HG03060 (cell line): ENCODE data around the gene ST8SIA6.

Experiments used
- ATAC-seq: cut with Tn5 transposase; IDR thresholded peaks from one replicate; pipeline ENCODE4 v1.9.1; 2021; ENCODE audit warnings: low read depth, moderate number of reproducible peaks; ENCODE audit not compliant: unreplicated experiment

The ST8SIA6 gene

DNA sequence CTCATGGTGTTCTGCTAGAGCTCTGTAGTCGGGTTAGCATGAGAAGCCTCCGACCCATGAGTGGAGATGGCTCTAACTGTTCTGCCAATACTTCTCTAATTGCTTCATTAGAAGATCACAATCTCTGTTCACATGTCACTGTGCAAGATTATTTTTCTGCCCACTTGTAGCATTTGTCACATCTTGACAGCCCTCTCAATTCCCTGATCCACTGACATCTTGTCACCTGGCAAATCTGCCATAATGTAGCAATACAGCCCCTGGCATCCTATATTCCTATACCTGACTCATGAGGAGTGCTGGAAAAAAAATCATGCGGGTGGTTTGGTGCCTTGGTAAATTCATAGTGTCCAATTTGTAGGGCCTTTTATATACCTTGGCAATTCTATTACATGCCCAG lies 58.4 kb downstream of the ST8SIA6 start:
- no peak for ATAC-seq

GRCh38 chr10:17394854-17395253 lies 59.5 kb downstream of the ST8SIA6 start:
- ATAC-seq: no peak

GRCh38 chr10:17387861-17388503 lies 66.4 kb downstream of the ST8SIA6 start:
- ATAC-seq: no peak

- no peak for ATAC-seq
Observed at GRCh38 chr10:17386616-17387075, 67.7 kb downstream of the ST8SIA6 start.

DNA sequence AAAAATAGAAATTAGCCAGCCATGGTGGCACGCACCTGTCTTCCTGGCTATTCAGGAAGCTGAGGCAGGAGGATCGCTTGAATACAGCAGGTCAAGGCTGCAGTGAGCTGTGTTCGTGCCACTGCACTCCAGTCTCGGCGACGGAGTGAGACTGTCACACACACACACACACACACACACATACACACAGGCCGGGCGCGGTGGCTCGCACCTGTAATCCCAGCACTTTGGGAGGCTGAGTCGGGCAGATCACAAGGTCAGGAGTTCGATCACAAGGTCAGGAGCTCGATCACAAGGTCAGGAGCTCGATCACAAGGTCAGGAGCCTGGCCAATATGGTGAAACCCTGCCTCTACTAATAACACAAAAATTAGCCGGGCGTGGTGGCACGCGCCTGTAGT lies 68.4 kb downstream of the ST8SIA6 start:
- ATAC-seq: no peak

DNA sequence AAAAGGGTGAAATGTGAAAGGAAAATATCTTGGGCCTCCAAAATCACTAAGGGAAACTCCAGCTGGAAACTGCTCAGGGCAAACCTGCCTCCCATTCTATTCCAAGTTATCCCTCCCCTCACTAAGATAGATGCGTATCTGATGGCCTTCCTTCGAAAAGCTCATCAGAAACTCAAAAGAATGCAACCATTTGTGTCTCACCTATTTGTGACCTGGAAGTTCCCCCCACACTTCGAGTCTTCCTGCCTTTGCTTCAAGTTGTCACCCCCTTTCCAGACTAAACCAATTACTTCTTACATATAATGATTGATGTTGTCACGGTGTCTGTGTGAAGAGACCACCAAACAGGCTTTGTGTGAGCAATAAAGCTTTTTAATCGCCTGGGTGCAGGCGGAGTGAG lies 69.3 kb downstream of the ST8SIA6 start:
- no peak for ATAC-seq

- ATAC-seq: no peak
Observed at GRCh38 chr10:17383801-17384555, 70.4 kb downstream of the ST8SIA6 start.

DNA sequence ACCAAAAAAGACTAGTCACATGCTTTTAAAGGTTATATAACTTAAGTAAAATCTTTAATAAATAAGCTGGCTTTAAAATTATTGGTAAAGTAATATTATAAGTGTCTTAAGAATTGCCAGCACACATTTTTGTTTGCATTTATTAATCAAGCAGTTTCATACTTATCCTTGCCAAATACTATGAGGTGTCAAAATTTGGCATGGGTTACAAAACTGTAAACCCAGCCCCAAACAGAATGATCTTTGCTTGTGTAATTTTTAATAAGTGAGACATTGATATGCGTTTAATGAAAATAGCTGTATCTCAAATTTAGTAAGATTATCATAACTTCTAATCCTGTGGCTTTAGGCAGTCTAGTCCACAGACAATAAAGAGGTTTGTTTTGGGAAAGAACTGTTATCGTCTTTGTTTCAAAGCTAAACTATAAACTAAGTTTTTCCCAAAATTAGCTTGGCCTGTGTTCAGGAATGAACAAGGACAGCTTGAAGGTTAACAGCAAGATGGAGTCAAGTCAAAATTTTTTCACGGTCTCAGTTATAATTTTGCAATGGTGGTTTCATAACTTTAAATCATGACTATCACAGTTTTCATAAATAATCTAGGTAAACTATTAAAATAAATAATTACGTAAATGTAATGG lies 72.8 kb downstream of the ST8SIA6 start:
- ATAC-seq: no peak

GRCh38 chr10:17380888-17381287 lies 73.5 kb downstream of the ST8SIA6 start:
- no peak for ATAC-seq

GRCh38 chr10:17380016-17380415 lies 74.4 kb downstream of the ST8SIA6 start:
- ATAC-seq: no peak

DNA sequence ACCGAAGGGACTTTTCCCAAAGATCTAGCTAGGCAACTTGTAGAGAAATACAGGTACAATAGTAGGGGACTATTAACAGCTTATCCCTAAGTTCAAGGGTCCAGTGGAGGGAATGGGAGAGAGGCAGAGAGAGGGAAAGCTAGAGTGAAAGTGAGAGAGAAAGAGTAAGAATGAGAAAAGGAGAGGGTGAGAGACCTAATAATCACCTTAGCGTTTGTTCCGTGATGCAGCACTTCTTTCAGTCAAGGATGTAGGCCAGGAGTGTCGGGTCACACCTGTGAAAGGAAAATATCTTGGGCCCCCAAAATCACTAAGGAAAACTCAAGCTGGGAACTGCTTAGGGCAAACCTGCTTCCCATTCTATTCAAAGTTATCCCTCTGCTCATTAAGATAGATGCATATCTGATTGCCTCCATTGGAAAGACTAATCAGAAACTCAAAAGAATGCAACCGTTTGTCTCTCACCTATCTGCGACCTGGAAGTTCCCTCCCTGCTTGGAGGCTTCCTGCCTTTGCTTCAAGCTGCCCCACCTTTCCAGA lies 75.2 kb downstream of the ST8SIA6 start:
- ATAC-seq: no peak

GRCh38 chr10:17375936-17376584 lies 78.3 kb downstream of the ST8SIA6 start:
- no peak for ATAC-seq

DNA sequence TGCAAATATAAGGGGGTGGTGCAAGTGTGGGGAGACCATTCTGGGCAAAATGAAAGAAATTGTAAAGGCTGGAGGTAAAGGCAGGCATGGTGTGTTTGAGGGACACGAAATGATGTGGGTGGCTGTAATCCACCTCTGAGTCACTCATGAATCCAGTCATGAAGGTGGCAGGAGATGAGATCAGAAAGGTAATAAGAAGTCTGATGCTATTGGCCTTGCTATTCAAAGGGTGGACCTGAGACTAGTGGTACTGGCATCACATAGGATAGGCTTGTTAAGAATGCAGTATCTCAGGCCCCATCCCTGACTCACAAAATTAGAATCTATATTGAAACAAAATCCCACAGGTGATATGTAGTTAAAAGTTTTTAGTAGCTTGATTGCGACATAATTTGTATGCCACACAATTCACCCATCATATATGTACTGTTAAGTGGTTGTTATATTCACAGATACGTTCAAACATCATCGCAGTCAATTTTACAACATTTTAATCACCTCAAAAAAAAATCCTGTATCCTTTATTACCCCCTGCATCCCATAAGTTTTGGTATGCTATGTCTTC lies 85.6 kb downstream of the ST8SIA6 start:
- ATAC-seq: no peak

GRCh38 chr10:17366705-17367104 lies 87.7 kb downstream of the ST8SIA6 start:
- no peak for ATAC-seq

DNA sequence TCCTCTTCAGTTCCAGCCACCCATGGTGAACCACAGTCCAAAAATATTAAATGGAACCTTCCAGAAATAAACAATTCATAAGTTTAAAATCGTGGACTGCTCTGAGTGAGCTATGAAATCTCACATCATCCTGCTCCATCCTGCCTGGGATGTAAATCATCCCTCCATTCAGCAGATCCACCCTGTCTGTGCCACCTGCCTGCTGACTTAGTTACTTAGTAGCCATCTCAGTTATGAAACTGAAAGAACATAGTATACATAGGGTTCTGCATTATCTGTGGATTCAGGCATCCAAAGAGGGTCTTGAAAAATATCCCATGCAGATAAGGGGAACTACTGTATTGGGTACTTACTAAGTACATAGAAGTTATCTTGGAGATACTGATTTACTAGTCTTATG lies 89.0 kb downstream of the ST8SIA6 start:
- no peak for ATAC-seq

DNA sequence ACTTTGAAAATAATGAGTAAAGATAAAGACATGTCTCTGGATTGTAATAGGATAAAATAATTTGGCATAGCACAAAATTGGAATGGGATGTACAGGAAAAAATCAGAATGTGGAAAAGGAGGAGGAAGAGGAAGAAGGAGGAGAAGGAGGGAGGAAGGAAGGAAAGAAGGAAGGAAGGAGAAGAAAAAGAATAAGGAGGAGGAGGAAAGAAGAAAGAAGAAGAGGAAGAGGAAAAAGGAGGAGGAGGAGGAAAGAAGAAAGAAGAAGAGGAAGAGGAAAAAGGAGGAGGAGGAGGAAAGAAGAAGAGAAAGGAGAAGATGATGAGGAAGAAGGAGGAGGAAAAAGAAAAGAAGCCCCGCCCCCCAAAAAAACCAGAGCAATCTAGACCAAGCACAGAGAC lies 95.9 kb downstream of the ST8SIA6 start:
- no peak for ATAC-seq

GRCh38 chr10:17357781-17358180 lies 96.6 kb downstream of the ST8SIA6 start:
- no peak for ATAC-seq

GRCh38 chr10:17356820-17357219 lies 97.6 kb downstream of the ST8SIA6 start:
- ATAC-seq: no peak

GRCh38 chr10:17354781-17355180 lies 99.6 kb downstream of the ST8SIA6 start:
- no peak for ATAC-seq

DNA sequence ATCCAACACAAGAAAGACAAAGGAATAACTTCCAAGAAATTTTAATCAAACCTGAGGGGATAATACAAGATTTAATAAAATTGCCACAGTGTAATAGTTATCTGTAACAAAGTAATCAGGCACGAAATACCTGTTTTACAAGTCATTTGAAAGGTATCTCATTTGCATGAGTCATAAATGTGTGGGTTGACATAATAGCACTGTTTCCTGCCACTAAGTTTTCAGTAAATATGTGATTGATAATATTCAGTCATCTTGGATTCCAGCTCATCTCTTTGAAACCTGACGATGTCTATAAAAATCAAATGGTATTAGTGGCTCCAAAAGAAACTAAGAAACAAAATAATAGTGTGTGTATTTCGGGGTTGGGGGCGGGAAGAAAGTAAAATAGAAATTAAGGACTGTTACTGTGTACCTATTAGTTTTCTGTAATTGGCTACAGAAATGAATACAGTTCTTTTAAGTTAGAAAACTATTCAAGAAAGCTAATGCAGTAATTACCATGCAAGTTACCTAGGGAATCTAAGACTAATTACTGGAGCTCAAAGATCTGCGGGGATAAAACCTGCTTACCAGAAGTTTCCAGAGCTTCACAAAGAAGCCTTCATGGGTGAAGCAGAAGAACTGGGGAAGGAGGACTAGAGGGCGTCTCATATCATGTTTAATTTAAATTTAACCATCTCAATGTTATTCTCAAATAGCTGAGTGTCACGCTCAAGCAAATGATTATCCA lies 100.7 kb downstream of the ST8SIA6 start:
- ATAC-seq: no peak
